ENCODE data around the gene LRRC70.
"Not testable (repeated sequence)": the region's sequence is repeated elsewhere in the genome, so short reads cannot be mapped to it uniquely, and the experiment has no call there.

LRRC70 gene

GRCh38 chr5:62608529-62609511 is 30.2 kb downstream of the LRRC70 start:
- no peak for DNase-seq

- DNase-seq, result no peak
Measured at GRCh38 chr5:62614355-62614754, 35.7 kb downstream of the LRRC70 start.

- DNase-seq, result no peak
Measured at GRCh38 chr5:62616615-62617277, 38.1 kb downstream of the LRRC70 start.

- DNase-seq, result no peak
Measured at GRCh38 chr5:62617943-62618342, 39.3 kb downstream of the LRRC70 start.

- DNase-seq, result no peak
Measured at GRCh38 chr5:62620761-62621160, 42.1 kb downstream of the LRRC70 start.

- no peak for DNase-seq
Measured at GRCh38 chr5:62621280-62621679, 42.7 kb downstream of the LRRC70 start.

GRCh38 chr5:62623271-62623670 is 44.7 kb downstream of the LRRC70 start:
- DNase-seq, result no peak

GRCh38 chr5:62624436-62624835 is 45.8 kb downstream of the LRRC70 start:
- DNase-seq, result not testable (repeated sequence)

GRCh38 chr5:62626534-62626933 is 47.9 kb downstream of the LRRC70 start:
- no peak for DNase-seq

GRCh38 chr5:62627121-62627520 is 48.5 kb downstream of the LRRC70 start:
- DNase-seq, result no peak

- no peak for DNase-seq
Measured at GRCh38 chr5:62627901-62628300, 49.3 kb downstream of the LRRC70 start.
